ENCODE measurements around the gene TMEM14C. TPM values are rescaled to one million over a fixed set of nuclear protein-coding genes. Genes with fewer than 3 reads are reported as not detected.

TMEM14C gene
- total RNA-seq: 63.4 and 80.1 TPM in 2 replicates

DNA sequence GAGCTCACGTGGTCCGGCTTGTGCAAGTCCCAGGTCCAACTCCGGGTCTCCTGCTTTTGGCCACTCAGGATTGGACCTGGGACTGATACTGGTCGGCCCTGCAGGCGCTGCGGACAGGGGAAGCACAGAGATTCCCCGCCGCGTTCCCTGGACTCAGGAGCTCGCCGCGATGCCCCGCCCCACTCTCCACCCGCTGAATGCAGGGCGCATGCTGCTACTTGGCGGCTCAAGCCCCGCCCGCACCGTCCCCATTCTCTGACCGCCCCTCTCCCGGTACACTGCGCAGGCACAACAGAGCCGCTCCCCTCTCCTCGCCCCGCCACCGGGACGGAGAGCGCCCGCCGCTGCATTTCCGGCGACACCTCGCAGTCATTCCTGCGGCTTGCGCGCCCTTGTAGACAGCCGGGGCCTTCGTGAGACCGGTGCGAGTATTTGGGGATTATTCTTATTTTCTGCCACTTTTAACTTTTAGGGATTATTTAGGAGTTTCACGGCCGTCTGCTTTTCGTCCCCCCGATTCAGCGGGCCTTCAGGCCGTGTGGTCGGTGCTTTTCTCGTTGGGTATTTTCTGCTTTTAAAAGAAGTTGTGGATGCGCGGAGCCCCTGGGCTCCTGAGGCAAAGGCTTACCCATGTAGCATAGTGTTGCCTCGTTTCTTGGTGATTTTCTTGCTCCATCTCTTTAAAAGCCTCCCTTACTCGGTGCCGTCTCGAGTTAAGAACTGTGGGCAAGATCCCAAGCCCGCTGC, at the start of gene TMEM14C:
Gene TMEM14C (plus strand): TSS at position 251 of the 747 bp plus-strand sequence. CDS start 1,544 bp downstream, outside the sequence.

GRCh38 chr6:10694302-10695085, 28.4 kb upstream of the TMEM14C start, which contains the start of the genes C6orf52 and PAK1IP1:
Gene C6orf52, minus strand, starts transcription at chr6:10694616. Its CDS starts 7,066 bp downstream, at chr6:10687550.
Gene PAK1IP1, plus strand, starts transcription at chr6:10694972. Its CDS starts 14 bp downstream, at chr6:10694986.

GRCh38 chr6:10747251-10747972, 24.5 kb downstream of the TMEM14C start, which contains the start of gene TMEM14B:
Gene TMEM14B, plus strand, starts transcription at chr6:10747805. Its CDS starts 1,441 bp downstream, at chr6:10749246.

Other genes starting within 250 kb of the TMEM14C start
- 6.3 and 43.7 TPM in 2 replicates for gene GCNT2, start 201.7 kb upstream of the TMEM14C start, total RNA-seq
- 0.32 TPM in 1 of 2 replicates, not detected in the other for gene C6orf52, start 28.5 kb upstream of the TMEM14C start, total RNA-seq
- 9.7 and 18.8 TPM in 2 replicates for gene PAK1IP1, start 28.1 kb upstream of the TMEM14C start, total RNA-seq
- 45.7 and 54.6 TPM in 2 replicates for gene TMEM14B, start 24.7 kb downstream of the TMEM14C start, total RNA-seq
- gene MAK, start 115.5 kb downstream of the TMEM14C start, total RNA-seq: under 0.01 TPM in 1 of 2 replicates, not detected in the other
- gene GCM2, start 159.0 kb downstream of the TMEM14C start, total RNA-seq: not detected in 2 replicates
- gene SYCP2L, start 164.0 kb downstream of the TMEM14C start, total RNA-seq: 0.13 and 0.16 TPM in 2 replicates

All from bladder microvascular endothelial cell (primary cell).